HT1080 (cell line): ENCODE measurements around the gene TNFAIP3. TPM values are rescaled to one million over a fixed set of nuclear protein-coding genes. Genes with fewer than 3 reads are reported as not detected.

Experiments
- DNase-seq: peaks from one replicate; pipeline ENCODE4 v3.0.0-alpha.2; 2015; ENCODE audit warnings: low read depth
- total RNA-seq: library from RNA; depleted of rRNA; stranded (reverse); fragments of >200 nt; shearing (Covaris generic); gene quantifications from 2 replicates; pipeline ENCODE4 v1.2.3, GENCODE V29; 2014

Gene TNFAIP3
- total RNA-seq, 1 experiment from 2014 or later: 2.0 TPM

GRCh38 chr6:137901454-137901853 lies 34.4 kb downstream of the TNFAIP3 start:
- DNase-seq: no peak

DNA sequence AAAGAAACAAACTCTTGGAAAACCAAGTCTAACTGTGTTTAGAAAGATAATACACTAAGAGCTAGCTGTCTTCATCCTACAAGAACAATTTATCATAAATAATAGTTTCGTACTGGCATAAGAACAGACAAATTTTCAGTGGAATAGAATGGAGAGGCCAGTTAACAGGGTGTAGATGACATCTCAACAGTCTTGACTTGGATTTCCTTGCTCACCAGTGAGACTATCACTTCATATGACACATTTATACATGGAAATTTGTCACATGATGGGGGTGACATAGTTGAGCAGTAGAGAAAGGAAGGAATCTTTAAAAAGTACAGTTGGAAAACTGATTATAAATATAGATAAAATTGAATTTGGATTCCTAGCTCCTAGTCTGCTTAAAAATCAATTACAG lies 35.6 kb downstream of the TNFAIP3 start:
- no peak for DNase-seq

DNA sequence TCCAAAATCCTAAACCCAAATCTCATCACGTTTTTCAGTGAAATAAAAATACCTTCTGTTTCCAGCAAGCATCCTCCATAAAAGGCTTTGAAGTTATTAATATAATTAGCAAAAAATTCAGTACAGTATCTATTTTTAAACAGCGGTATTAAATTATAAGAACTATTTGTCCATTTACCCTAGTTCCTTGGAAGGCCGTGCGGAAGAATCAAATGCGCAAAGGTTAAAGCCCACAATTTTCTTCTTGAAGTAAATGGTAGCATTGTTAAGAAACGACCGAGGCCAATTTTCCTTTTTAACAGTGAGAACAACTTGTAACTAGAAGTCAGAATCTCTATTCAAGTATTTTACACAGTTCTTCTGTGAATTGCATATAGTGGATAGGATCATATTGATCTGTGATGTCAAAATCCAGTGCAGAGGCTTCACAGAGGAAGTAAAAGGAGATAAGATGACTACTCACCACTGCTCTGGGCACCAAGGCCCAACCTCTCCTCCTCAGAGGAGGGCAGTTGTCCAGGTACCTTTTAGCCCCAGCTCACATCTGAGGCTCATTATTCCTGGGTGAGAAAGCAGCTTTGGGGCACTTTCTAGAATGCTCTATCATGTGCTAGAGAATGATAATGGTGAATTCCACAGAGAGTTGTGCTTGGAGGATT lies 36.3 kb downstream of the TNFAIP3 start:
- no peak for DNase-seq

DNA sequence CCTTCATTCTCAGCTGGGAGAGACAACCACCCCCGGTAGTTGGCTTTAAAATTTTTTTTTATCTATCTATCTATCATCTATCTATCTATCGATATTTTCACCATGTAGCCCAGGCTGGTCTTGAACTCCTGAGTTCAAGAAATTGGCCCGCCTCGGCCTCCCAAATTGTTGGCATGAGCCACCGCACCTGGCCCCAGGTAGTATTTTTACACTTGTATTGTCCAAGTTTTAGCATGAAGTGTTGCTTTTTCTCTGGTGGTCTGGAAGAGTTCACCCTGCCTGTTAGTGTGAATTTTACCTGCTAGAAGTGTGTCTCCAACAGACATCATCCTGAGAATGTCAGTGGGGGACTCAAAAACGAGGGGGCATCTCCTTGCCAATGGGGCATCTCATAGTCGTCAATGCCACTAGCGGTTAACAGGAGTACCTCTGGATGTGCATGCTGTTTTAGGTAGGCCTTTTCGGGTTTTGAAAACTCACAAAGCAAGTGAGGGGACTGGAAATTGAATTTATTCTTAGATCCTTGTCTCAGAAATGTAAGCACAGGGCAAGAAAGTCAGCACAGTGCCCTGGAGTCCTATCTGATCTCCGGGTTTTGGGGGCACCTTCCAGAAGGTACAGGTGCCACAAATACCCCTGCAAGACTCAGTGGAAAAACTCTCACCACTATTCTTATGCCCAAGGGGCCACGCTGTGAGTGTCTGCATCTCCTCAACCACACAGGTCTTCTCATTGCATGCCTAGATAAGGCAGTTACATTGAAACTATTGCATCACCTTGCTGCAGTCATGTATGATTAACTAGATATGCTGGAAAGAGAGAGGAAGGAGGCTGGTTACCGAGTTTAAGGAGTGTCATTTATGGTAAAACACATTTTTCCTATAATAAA lies 37.1 kb downstream of the TNFAIP3 start:
- DNase-seq: no peak

DNA sequence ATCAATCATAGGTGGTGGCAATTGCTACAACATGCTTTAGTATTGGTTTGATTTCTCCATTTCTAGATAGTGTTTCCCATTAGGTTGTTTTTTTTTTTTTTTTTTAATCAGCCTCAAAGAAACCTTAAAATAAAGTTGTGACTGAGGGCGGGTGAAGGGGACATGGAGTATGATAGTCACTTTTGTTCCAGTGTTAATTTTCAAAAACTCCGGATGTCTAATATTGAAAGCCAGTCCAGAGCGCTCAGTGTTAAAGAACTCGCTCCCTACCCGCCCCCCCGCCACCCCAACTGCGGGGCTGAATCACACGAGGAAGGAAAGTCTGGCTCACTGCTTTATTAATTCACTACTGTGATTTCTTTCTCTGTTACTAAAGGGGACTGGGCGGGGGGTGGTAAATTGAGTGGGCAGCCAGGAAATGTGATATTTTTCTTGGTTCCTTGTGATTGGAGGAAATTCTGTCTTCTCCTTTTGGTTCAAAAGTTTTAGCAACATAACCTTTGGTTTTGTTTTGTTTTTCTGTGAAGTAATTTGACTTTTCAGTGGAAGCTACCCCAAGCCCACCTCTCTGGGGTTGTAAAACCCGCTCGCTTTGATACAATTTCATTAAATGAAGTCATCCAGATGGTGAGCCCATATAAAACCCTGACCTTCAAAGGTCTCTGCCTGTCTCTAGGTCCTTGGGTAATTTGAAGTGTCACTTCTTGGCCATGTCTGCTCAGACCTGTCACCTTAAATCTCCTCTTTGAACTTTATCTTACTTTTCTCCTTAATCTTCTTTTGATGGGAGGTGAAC lies 38.0 kb downstream of the TNFAIP3 start:
- no peak for DNase-seq

DNA sequence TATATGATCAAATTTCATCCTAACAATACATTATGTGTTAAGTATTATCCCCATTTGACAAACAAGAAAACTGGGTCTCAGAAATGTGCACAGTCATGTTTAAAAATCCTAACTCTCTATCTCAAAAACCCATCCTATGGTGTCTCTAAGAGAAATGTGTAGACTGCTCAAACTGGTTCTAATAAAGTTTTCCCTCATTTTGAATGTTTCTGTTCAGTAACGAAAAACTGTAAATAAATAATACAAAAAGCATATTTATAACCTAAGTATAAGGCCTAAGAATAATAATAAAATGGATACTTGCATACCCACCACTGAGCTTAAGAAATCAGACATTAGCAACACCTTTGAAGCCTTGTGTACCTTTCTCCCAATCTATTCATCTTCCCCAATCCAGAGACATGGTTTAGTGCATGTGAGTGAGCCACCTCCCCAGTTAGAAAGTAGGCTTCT lies 39.0 kb downstream of the TNFAIP3 start:
- no peak for DNase-seq

GRCh38 chr6:137907170-137907569 lies 40.1 kb downstream of the TNFAIP3 start:
- DNase-seq: no peak

- no peak for DNase-seq
Measured at GRCh38 chr6:137909533-137909932, 42.5 kb downstream of the TNFAIP3 start.

DNA sequence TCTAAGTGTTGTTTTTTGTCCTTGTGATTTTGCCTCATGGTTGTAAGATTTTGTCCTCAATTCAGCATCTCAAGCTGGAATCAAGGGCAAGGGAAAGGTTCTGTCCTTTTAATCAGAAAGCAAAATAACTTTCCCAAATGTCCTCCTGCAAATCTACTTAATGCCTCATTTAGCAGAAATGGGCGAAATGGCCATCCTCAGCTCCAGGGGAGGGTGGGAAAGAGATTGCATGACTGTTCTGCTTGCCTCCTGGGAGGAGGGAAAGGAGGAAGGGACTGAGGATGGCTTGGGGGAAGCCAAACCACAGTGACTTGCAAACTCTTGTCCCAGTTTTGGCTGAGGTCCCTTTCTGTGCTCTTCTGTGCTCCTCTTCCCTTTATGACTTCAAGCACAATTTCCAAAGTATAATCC lies 43.4 kb downstream of the TNFAIP3 start:
- peak; percentile 15 for DNase-seq

- DNase-seq: no peak
Measured at GRCh38 chr6:137910843-137911456, 43.9 kb downstream of the TNFAIP3 start.

- DNase-seq: no peak
Measured at GRCh38 chr6:137911675-137912191, 44.7 kb downstream of the TNFAIP3 start.

- no peak for DNase-seq
Measured at GRCh38 chr6:137912813-137913212, 45.8 kb downstream of the TNFAIP3 start.

DNA sequence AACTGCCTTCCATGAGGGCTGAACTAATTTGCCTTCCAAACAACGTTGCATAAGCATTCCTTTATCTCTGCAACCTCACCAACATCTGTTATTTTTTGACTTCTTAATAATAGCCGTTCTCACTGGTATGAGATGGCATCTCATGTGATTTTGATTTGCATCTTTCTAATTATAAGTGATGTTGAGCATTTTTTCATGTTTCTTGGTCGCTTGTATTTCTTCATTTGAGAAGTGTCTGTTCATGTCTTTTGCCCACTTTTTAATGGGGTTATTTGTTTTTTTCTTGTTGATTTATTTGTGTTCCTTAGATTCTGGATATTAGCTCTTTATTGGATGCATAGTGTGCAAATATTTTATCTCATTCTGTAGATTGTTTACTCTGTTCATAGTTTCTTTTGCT lies 46.4 kb downstream of the TNFAIP3 start:
- DNase-seq: no peak

GRCh38 chr6:137913996-137914529 lies 47.0 kb downstream of the TNFAIP3 start:
- no peak for DNase-seq

DNA sequence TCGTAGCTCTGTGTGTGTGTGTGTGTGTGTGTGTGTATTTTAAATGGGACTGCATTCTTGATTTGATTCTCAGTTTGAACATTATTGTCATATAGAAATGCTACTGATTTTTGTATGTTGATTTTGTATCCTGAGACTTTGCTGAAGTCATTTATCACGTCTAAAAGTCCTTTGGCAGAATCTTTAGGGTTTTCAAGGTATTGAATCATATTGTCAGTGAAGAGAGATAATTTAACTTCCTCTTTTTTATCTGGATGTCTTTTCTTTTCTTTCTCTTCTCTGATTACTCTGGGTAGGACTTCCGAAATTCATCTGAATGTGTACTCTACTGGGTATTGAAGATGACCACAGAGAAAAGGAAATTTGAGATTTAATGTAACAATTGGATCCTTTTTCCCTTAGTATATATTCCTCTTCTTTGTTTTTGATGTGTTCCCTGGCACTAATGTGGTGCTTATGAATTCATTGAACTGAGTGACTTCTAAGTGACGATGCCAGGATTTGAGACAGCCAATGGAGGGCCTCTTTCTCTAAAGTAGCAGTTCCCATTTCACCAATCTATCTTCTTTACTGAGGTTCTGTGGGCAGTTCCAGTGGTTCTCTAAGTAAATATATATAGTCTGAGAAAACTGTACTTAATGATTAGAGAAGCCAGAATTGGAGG lies 47.6 kb downstream of the TNFAIP3 start:
- no peak for DNase-seq

DNA sequence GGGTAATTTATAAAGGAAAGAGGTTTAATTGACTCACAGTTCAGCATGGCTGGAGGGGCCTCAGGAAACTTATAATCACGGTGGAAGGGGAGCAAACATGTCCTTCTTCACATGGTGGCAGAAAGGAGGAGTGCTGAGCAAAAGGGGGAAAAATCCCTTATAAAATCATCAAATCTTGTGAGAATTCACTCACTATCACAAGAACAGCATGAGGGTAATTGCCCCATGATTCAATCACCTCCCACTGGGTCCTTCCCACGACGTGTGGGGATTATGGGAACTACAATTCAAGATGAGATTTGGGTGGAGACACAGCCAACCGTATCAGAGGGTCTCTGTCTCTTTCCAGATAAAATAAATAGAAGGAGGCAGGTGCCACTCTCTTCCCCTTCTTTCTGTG lies 48.7 kb downstream of the TNFAIP3 start:
- no peak for DNase-seq

DNA sequence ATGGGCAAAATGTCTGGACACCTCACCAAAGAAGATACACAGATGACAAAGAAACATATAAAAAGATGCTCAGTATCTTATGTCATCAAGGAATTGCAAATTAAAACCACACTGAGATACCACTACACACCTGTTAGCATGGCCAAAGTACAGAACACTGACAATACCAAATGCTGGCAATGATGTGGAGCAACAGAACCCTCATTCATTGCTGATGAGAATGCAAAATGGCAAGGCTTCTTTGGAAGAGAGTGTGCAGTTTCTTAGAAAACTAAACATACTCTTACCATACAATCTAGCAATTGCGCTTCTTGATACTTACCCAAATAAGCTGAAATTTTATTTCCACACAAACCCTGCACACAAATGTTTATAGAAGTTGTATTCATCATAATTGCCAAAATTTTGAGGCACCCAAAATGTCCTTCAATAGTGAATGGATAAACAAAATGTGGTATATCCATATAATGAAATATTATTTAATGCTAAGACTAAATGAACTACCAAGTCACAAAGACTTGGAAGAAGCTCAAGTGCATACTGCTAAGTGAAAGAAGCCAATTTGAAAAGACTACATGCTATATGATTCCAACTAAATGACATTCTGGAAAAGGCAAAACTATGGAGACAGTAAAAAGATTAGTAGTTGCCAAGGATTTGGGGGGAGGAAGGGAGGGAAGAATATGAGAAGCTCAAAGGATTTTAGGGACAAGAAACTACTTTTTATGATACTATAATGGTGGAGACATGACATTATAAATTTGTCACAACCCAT lies 50.7 kb downstream of the TNFAIP3 start:
- DNase-seq: no peak

DNA sequence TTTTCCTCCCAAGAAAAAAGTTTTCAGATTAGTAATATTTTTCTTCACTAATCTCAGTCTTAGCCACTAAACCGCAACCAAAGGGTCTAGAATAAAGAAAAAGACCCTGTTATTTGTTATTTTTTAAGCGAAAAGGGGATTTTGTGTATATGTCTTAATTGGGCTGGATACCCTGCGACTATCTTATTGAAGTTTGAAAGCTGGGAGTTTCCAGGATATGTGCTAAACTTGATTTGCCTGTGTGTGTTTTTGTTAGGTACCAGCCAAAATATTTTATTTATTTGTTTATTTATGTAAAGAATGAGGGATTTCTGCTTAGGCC lies 52.4 kb downstream of the TNFAIP3 start:
- DNase-seq: no peak

GRCh38 chr6:137919837-137920730 lies 53.0 kb downstream of the TNFAIP3 start:
- DNase-seq: no peak
